ENCODE measurements around the gene QARS1.

QARS1 gene

DNA sequence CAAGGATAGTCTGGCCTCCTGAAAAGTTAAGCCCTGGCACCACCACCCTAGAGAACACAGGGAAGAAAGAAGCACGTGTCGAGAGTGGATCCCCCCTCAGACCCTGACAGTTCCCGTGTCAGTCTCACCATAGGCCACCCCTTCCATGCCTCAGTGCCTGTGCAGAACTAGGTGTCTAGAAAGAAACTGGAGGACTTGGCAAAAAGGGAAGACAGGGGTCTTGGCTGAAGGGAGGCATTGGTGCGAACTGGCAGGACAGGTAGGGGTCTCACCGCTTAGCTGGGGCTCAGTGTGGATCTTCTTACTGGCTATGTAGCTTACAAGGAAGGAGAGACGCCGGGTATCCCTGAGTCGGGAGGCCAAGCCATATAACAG lies 518 bp downstream of the QARS1 start:
- H3K36me3 Mint-ChIP-seq (ENCODE audit: low read depth): peaks cover 41% of the 10 kb centered on the region
- TF ChIP-seq, protein P1, sequence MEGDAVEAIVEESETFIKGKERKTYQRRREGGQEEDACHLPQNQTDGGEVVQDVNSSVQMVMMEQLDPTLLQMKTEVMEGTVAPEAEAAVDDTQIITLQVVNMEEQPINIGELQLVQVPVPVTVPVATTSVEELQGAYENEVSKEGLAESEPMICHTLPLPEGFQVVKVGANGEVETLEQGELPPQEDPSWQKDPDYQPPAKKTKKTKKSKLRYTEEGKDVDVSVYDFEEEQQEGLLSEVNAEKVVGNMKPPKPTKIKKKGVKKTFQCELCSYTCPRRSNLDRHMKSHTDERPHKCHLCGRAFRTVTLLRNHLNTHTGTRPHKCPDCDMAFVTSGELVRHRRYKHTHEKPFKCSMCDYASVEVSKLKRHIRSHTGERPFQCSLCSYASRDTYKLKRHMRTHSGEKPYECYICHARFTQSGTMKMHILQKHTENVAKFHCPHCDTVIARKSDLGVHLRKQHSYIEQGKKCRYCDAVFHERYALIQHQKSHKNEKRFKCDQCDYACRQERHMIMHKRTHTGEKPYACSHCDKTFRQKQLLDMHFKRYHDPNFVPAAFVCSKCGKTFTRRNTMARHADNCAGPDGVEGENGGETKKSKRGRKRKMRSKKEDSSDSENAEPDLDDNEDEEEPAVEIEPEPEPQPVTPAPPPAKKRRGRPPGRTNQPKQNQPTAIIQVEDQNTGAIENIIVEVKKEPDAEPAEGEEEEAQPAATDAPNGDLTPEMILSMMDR (IDR thresholded peaks at IDR 0.05; ENCODE audit: unreplicated experiment in 3 of 3): no peak
- H3K9me3 Mint-ChIP-seq: no peaks in the 10 kb centered on the region
- H3K4me3 Mint-ChIP-seq: peak overlapping the region; percentile 94 to 99 (median 95)
- peak overlapping the region; percentile 93 to 96 (median 94) for H3K27ac Mint-ChIP-seq
- peaks cover 15% of the 10 kb centered on the region for H3K4me1 Mint-ChIP-seq
- H3K27me3 Mint-ChIP-seq (ENCODE audit: low read depth): no peaks in the 10 kb centered on the region

DNA sequence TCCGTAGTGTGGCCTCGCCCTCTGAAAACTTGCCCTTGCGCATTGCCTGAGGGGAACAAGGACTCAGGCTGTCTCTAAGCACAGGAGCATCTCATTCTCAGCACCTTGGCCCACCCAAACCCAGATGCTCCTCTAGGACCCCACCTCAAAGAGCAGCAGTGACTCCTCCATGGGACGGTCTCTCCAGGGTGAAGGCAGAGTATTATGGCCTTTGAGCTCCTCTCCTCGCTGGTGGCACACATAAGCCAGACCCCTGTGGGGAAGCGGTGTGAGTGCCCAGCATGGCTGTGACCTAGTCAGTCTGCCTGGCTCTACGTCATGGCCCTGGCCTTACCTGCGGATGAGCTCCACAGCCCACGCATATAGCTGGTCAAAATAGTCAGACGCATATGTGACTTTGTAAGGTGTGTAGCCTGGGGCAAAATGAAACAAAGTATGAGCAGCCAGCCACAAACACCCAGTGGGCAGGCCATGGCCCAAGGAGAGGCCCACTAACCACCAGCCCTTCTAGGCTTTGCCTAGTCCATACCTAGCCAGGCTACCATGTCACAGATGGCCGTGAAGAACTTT lies 4.4 kb downstream of the QARS1 start:
- Mint-ChIP-seq H3K4me3 (no peak overlapping the region), H3K4me1 (peaks cover 11% of the 10 kb centered on the region)

DNA sequence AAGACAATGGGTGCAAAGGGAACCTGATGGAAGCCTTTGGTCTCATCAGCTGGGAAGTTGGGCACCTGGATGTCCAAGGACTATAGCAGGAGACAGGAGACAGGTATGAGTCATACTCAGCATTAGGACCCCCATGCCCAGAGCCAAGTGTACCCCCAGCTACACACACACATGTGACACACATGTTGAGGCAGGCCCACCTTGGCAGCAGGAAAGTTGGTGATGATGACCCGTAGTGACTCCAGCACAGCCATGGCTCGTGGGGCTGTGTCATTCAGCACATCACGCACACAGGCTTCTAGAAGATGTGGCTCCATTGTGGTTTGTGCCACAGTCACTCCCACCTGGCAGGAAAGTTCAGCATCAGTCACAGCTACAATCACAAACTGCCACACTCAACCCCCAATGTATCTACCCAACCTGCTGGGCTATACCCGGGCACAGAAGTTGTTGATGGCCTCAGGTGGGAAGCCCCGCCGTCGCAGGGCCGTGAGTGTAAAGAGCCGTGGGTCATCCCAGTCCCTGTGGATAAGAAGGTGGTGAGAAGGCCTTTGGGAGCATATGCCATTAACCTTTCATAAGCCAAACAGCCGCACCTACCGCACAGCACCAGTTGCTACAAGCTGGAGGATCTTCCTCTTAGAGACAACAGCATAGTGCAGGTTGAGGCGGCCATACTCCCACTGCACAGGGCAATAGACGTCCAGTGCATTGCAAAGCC lies 5.5 kb downstream of the QARS1 start:
- H3K27me3 Mint-ChIP-seq (ENCODE audit: low read depth): no peaks in the 10 kb centered on the region
- H3K36me3 Mint-ChIP-seq (ENCODE audit: low read depth): peaks cover 51% of the 10 kb centered on the region
- H3K4me1 Mint-ChIP-seq: peaks cover 5% of the 10 kb centered on the region
- no peaks in the 10 kb centered on the region for H3K9me3 Mint-ChIP-seq
- TF ChIP-seq, protein P1 (IDR thresholded peaks at IDR 0.05; ENCODE audit: unreplicated experiment in 3 of 3): no peak
- no peak overlapping the region for H3K4me3 Mint-ChIP-seq
- peak overlapping the region in 1 of 3 experiments; percentile 31 for H3K27ac Mint-ChIP-seq

More for the DNA sequence above, 4.4 kb downstream of the QARS1 start:
- TF ChIP-seq, protein P1 (IDR thresholded peaks at IDR 0.05; ENCODE audit: unreplicated experiment in 3 of 3): no peak
- peaks cover 51% of the 10 kb centered on the region for H3K36me3 Mint-ChIP-seq (ENCODE audit: low read depth)
- H3K27ac Mint-ChIP-seq: peak overlapping the region in 1 of 3 experiments; percentile 52
- H3K27me3 Mint-ChIP-seq (ENCODE audit: low read depth): no peaks in the 10 kb centered on the region
- no peaks in the 10 kb centered on the region for H3K9me3 Mint-ChIP-seq

DNA sequence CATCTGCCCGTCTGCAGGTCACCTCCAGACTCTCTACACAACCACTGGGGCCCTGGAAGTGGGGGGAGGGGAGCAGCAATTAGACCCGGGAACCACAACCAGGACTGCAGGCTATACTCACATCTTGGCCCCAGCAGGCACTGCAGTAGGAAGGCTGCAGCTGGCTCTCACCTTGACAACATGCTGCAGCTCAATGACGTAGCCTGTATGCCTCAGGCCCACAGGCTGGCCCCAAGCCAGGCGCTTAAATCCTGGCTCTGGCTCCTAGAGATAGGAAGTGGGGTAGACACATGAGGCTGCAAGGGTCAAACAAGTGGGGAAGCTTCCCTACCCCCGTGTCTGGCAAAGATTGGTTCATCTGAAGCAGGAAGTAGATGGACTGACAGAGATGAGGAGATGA lies 6.1 kb downstream of the QARS1 start:
- H3K4me3 Mint-ChIP-seq: no peak overlapping the region
- no peaks in the 10 kb centered on the region for H3K9me3 Mint-ChIP-seq
- H3K4me1 Mint-ChIP-seq: peaks cover under 1% of the 10 kb centered on the region
- H3K27ac Mint-ChIP-seq: peak overlapping the region in 1 of 3 experiments; percentile 31
- H3K36me3 Mint-ChIP-seq (ENCODE audit: low read depth): peaks cover 51% of the 10 kb centered on the region
- TF ChIP-seq, protein P1 (IDR thresholded peaks at IDR 0.05; ENCODE audit: unreplicated experiment in 3 of 3): no peak
- H3K27me3 Mint-ChIP-seq (ENCODE audit: low read depth): no peaks in the 10 kb centered on the region

DNA sequence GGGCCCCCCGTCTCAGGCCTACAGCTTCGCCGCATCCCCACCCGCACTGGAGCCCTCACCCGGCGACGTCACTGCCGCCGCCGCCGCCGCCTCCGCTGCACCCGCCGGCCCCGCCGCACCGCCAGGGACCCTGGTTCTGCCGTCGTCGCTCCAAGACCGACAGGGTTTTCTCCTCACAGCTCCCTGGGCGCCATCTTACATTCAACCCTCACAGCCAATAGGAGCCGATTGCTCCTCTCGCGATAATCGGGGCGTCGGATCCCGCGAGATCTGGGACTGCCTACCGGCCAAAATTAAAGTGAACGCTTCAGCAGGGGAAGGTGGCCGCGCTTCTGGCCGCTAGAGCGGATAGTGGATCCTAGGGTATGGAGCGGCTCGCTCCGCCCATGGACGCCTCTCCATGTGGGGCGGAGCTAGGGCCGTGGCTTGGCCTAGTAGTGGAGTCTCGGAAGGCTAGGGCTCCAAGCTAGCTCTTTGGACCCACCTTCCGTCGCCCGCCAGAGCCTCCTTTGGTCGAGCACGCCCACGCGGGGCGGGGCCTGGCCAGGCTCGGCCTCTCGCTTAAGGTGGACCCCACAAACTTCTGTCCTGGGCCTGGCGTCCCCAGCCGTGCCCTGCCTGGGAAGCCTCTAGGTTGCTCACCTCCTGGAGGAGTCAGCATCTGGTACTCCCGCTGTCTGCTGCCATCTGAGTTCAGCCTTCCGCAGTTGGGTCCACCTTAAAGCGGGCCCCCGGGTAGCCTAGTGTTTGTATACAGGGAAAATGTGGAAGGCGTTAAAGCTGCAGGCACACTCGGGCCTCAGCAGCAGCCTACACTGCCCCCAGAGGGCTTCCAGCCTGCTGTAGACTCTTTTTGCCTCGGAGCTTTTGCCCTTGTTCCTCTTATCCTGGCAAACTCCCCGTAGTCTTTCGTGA lies 10.4 kb downstream of the QARS1 start, which contains the start of gene QRICH1:
Gene QRICH1, minus strand, starts transcription at position 219 of the 915 bp plus-strand sequence. CDS start 17,054 bp downstream, outside the sequence.
- Mint-ChIP-seq H3K4me1 (peaks cover 28% of the 10 kb centered on the region), H3K27me3 (ENCODE audit: low read depth) (no peaks in the 10 kb centered on the region), H3K9me3 (no peaks in the 10 kb centered on the region), H3K4me3 (peak within 1 kb of the TSS; percentile 90 to 98 (median 96)), H3K36me3 (ENCODE audit: low read depth) (peaks cover 29% of the 10 kb centered on the region), H3K27ac (peak within 1 kb of the TSS; percentile 98 to 99 (median 98))
- TF ChIP-seq, protein P1 (IDR thresholded peaks at IDR 0.05; ENCODE audit: unreplicated experiment in 3 of 3): peak; percentile 42 to 52 (median 52)

All from nephron (organoid).